H1 (cell line): ENCODE data around the gene SELENOS. TPM values are rescaled to one million over a fixed set of nuclear protein-coding genes. Genes with fewer than 3 reads are reported as not detected.

Experiments
- CEBPB ChIP-seq: IDR thresholded peaks from 2 replicates; pipeline ENCODE4 v1.6.1; 2012; ENCODE audit warnings: low read depth, low read length
- CHD1 ChIP-seq: IDR thresholded peaks from 2 replicates; pipeline ENCODE4 v1.6.1; 2012; ENCODE audit warnings: low read depth, low read length, improper control_type of control experiment
- CTBP2 ChIP-seq: IDR thresholded peaks from 2 replicates; pipeline ENCODE4 v1.7.0; 2011; ENCODE audit warnings: borderline replicate concordance, mild to moderate bottlenecking, moderate library complexity, mixed read lengths, low read length; ENCODE audit not compliant: insufficient read depth, insufficient read length
- POLR2AphosphoS5 ChIP-seq: IDR thresholded peaks from 2 replicates; pipeline ENCODE4 v1.6.1; 2011; ENCODE audit warnings: low read depth, low read length
- RAD21 ChIP-seq, 2 experiments: IDR thresholded peaks in 1 of 2; conservative IDR thresholded peaks in 1 of 2; 2 replicates each; pipeline ENCODE4 v1.6.1; 2011; ENCODE audit warnings: low read depth in 2 of 2, low read length in 2 of 2, improper control_type of control experiment in 1 of 2, inconsistent platforms in 1 of 2, mild to moderate bottlenecking in 1 of 2, moderate library complexity in 1 of 2
- SUZ12 ChIP-seq: fragments of 200-600 bp; sonication (generic); IDR thresholded peaks from 2 replicates; pipeline ENCODE4 v1.6.1; 2012; ENCODE audit warnings: mild to moderate bottlenecking, inconsistent platforms, low read length, moderate library complexity, mixed read lengths
- TAF1 ChIP-seq: IDR thresholded peaks from 2 replicates; pipeline ENCODE4 v1.6.1; 2011; ENCODE audit warnings: mild to moderate bottlenecking, low read depth, low read length
- TCF12 ChIP-seq: IDR thresholded peaks from 2 replicates; pipeline ENCODE4 v1.6.1; 2011; ENCODE audit warnings: low read depth, mild to moderate bottlenecking, low read length
- polyA plus RNA-seq, 7 experiments: library from polyadenylated mRNA; depleted of rRNA in 3 of 7; stranded (reverse) in 5 of 7; unstranded in 2 of 7; fragments of >200 nt in 5 of 7; fragments of 200-250 nt in 2 of 7; gene quantifications; 1 replicate in 5 of 7; 2 replicates in 1 of 7; 4 replicates in 1 of 7; pipeline versions ENCODE4 v1.2.1 to v1.2.3, GENCODE V29; 2011 to 2013; ENCODE audit warnings: missing spikeins in 2 of 7, mixed read lengths in 2 of 7
- total RNA-seq: library from RNA; stranded (reverse); fragmentation: NEBNext Ultra II Directional; extraction: Animal tissue kit (Norgen Biotek cat#: 25700); gene quantifications from 2 replicates; pipeline ENCODE4 v1.2.1, GENCODE V29; 2021
- TF ChIP-seq, protein P1 (sequence below): fragments of 300-600 bp; sonication (generic); IDR thresholded peaks from 2 replicates; pipeline ENCODE4 v1.7.1; 2012; ENCODE audit warnings: low read length, moderate library complexity, mild to moderate bottlenecking, inconsistent platforms; ENCODE audit not compliant: insufficient replicate concordance

SELENOS gene
- total and polyA plus RNA-seq, 2 of the 8 experiments (the other 6 are each of a cell fraction or from before 2014, with no cell fraction given): 45.1 to 46.0 TPM

DNA sequence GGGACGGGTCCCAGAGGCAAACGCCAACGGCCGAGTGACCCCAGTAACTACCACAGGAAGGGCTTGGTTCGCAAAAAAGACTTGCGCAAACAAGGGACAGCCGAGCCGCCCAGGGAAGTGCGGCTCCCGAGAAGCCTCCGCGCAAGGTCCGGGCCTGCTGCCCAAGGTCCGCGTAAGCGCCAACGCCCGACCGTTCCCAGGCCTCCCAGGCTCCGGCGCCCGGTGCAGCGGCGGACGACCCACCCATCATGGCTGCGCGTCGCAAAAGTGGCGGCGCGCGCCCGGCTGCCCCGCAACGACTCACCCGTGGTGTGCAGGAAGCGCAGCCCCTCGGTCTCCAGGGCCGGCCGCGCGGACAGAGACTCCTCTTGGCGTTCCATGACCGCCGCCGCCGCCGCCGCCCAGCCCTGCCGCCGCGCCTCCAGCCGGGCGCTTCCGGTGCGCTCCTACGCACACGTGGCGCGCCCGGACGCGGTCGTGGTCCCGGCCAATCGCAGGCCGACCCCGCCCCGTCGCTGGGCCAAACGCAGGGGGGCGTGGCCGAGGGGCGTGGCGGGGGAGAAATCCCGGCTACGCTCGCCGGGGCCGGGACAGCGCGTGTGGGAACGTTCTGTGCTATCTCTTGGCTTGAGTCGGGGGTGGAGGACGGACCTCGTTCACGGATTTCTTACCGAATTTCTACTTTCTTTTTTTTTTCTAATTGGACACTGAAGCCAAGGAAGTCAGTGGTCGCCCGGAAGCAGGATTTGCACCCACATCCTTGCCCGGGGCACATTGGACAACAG lies at the start of gene SELENOS (continued):
- TF ChIP-seq CTBP2 (no peak), TCF12 (no peak), SUZ12 (no peak), POLR2AphosphoS5 (0 out of 2 replicates have a peak, but pooled peaks have one; percentile 18), TAF1 (peak; percentile 16; the same call in 1 of the 2 replicates), CHD1 (no peak), CEBPB (no peak), RAD21 (IDR thresholded peaks at IDR 0.05 in 1 of 2, conservative IDR thresholded peaks at IDR 0.05 in 1 of 2; ENCODE audit: low read depth in 2 of 2, low read length in 2 of 2) (no peak)
- TF ChIP-seq, protein P1, sequence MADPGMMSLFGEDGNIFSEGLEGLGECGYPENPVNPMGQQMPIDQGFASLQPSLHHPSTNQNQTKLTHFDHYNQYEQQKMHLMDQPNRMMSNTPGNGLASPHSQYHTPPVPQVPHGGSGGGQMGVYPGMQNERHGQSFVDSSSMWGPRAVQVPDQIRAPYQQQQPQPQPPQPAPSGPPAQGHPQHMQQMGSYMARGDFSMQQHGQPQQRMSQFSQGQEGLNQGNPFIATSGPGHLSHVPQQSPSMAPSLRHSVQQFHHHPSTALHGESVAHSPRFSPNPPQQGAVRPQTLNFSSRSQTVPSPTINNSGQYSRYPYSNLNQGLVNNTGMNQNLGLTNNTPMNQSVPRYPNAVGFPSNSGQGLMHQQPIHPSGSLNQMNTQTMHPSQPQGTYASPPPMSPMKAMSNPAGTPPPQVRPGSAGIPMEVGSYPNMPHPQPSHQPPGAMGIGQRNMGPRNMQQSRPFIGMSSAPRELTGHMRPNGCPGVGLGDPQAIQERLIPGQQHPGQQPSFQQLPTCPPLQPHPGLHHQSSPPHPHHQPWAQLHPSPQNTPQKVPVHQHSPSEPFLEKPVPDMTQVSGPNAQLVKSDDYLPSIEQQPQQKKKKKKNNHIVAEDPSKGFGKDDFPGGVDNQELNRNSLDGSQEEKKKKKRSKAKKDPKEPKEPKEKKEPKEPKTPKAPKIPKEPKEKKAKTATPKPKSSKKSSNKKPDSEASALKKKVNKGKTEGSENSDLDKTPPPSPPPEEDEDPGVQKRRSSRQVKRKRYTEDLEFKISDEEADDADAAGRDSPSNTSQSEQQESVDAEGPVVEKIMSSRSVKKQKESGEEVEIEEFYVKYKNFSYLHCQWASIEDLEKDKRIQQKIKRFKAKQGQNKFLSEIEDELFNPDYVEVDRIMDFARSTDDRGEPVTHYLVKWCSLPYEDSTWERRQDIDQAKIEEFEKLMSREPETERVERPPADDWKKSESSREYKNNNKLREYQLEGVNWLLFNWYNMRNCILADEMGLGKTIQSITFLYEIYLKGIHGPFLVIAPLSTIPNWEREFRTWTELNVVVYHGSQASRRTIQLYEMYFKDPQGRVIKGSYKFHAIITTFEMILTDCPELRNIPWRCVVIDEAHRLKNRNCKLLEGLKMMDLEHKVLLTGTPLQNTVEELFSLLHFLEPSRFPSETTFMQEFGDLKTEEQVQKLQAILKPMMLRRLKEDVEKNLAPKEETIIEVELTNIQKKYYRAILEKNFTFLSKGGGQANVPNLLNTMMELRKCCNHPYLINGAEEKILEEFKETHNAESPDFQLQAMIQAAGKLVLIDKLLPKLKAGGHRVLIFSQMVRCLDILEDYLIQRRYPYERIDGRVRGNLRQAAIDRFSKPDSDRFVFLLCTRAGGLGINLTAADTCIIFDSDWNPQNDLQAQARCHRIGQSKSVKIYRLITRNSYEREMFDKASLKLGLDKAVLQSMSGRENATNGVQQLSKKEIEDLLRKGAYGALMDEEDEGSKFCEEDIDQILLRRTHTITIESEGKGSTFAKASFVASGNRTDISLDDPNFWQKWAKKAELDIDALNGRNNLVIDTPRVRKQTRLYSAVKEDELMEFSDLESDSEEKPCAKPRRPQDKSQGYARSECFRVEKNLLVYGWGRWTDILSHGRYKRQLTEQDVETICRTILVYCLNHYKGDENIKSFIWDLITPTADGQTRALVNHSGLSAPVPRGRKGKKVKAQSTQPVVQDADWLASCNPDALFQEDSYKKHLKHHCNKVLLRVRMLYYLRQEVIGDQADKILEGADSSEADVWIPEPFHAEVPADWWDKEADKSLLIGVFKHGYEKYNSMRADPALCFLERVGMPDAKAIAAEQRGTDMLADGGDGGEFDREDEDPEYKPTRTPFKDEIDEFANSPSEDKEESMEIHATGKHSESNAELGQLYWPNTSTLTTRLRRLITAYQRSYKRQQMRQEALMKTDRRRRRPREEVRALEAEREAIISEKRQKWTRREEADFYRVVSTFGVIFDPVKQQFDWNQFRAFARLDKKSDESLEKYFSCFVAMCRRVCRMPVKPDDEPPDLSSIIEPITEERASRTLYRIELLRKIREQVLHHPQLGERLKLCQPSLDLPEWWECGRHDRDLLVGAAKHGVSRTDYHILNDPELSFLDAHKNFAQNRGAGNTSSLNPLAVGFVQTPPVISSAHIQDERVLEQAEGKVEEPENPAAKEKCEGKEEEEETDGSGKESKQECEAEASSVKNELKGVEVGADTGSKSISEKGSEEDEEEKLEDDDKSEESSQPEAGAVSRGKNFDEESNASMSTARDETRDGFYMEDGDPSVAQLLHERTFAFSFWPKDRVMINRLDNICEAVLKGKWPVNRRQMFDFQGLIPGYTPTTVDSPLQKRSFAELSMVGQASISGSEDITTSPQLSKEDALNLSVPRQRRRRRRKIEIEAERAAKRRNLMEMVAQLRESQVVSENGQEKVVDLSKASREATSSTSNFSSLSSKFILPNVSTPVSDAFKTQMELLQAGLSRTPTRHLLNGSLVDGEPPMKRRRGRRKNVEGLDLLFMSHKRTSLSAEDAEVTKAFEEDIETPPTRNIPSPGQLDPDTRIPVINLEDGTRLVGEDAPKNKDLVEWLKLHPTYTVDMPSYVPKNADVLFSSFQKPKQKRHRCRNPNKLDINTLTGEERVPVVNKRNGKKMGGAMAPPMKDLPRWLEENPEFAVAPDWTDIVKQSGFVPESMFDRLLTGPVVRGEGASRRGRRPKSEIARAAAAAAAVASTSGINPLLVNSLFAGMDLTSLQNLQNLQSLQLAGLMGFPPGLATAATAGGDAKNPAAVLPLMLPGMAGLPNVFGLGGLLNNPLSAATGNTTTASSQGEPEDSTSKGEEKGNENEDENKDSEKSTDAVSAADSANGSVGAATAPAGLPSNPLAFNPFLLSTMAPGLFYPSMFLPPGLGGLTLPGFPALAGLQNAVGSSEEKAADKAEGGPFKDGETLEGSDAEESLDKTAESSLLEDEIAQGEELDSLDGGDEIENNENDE: no peak
